Nephron progenitor cell (in vitro differentiated cells): ENCODE results near the gene ADARB2.

ENCODE experiments used
- DNase-seq: peaks from one replicate; pipeline ENCODE4 v3.0.0; 2021
- H3K27ac Mint-ChIP-seq: 2 replicates; pipeline ENCODE4 v1.8.0; 2021; ENCODE audit warnings: mild to moderate bottlenecking, moderate library complexity, mixed read lengths
- H3K27me3 Mint-ChIP-seq: 2 replicates; pipeline ENCODE4 v1.8.0; 2021; ENCODE audit warnings: mild to moderate bottlenecking, low read depth, mixed read lengths; ENCODE audit not compliant: poor library complexity
- H3K36me3 Mint-ChIP-seq: 2 replicates; pipeline ENCODE4 v1.8.0; 2021; ENCODE audit warnings: low read depth, mixed read lengths
- H3K4me1 Mint-ChIP-seq: 2 replicates; pipeline ENCODE4 v1.8.0; 2021; ENCODE audit warnings: mixed read lengths
- H3K4me3 Mint-ChIP-seq: 2 replicates; pipeline ENCODE4 v1.8.0; 2021; ENCODE audit warnings: mild to moderate bottlenecking, moderate library complexity, mixed read lengths
- H3K9me3 Mint-ChIP-seq: 2 replicates; pipeline ENCODE4 v1.8.0; 2021; ENCODE audit warnings: mild to moderate bottlenecking, moderate library complexity, mixed read lengths
- TF ChIP-seq, protein P1 (sequence below): fragments of 200-600 bp; sonication (generic); IDR thresholded peaks from 2 replicates; pipeline ENCODE4 v1.5.0; 2021; ENCODE audit warnings: antibody characterized with exemption

The ADARB2 gene

DNA sequence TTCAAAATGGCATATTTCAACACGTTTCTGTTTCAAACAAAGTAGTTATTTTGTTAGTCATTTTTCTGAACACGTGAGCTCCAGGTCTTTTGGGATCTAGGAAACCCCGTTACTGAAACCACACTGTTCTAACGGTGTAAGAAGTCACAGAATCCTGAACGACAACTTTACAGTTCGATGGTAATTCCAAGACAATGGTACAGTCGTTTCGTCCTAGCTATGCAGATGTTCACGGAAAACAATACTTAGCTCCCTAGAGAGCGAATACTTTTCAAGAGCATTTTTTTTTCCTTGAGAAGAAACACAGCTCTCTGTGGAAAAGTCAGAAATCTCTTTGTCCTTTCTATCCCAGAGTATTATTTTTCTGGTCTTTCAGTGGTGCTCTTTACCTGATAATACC lies 254.1 kb downstream of the ADARB2 start:
- peaks cover 3% of the 10 kb centered on the region for H3K36me3 Mint-ChIP-seq
- peaks cover 18% of the 10 kb centered on the region for H3K9me3 Mint-ChIP-seq
- H3K27ac Mint-ChIP-seq = no peak overlapping the region
- DNase-seq = no peak
- peaks cover 8% of the 10 kb centered on the region for H3K4me1 Mint-ChIP-seq
- H3K4me3 Mint-ChIP-seq = no peak overlapping the region
- TF ChIP-seq, protein P1, sequence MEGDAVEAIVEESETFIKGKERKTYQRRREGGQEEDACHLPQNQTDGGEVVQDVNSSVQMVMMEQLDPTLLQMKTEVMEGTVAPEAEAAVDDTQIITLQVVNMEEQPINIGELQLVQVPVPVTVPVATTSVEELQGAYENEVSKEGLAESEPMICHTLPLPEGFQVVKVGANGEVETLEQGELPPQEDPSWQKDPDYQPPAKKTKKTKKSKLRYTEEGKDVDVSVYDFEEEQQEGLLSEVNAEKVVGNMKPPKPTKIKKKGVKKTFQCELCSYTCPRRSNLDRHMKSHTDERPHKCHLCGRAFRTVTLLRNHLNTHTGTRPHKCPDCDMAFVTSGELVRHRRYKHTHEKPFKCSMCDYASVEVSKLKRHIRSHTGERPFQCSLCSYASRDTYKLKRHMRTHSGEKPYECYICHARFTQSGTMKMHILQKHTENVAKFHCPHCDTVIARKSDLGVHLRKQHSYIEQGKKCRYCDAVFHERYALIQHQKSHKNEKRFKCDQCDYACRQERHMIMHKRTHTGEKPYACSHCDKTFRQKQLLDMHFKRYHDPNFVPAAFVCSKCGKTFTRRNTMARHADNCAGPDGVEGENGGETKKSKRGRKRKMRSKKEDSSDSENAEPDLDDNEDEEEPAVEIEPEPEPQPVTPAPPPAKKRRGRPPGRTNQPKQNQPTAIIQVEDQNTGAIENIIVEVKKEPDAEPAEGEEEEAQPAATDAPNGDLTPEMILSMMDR = no peak
- H3K27me3 Mint-ChIP-seq = peaks cover 39% of the 10 kb centered on the region

DNA sequence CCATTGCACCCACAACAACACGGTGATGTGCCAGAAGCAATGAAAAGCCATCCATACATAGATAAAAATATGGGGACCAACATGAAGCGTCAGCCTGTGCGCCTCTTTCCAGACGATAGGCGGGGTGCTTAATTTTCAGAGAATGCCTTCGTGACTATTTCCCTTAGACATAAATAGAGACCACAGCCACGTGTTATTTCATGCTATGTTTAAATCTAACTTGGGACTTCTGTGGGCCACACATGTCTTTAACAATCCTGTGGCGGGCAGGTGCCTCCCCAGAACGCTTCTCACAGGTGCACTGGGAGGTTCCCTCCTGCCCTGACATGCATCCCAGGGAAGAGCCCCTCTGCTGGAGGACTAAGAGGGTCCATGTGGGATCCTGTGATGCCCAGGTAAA lies 259.7 kb downstream of the ADARB2 start:
- H3K36me3 Mint-ChIP-seq = peaks cover 8% of the 10 kb centered on the region
- no peak overlapping the region for H3K27ac Mint-ChIP-seq
- peaks cover 48% of the 10 kb centered on the region for H3K4me1 Mint-ChIP-seq
- no peak overlapping the region for H3K4me3 Mint-ChIP-seq
- no peak for DNase-seq
- peaks cover 35% of the 10 kb centered on the region for H3K9me3 Mint-ChIP-seq
- peaks cover 34% of the 10 kb centered on the region for H3K27me3 Mint-ChIP-seq
- TF ChIP-seq, protein P1 = no peak

DNA sequence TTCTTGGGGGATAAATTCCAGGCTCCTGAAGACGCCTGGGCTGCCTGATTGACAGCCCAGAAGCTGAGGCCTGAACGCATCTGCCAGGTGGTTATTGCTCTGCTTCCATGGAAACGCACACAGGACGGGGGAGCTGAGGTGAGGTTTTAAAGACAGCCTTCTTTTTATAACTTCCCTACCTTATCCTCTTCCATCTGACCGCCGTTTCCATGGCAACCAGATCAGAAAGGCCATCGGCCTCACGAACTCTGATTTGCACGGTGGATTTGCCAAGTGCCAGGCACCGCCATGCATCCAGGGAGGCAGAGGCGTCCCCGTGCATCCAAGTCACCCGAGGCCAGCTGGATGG lies 260.9 kb downstream of the ADARB2 start:
- Mint-ChIP-seq H3K27me3 (peaks cover 22% of the 10 kb centered on the region), H3K4me1 (peaks cover 58% of the 10 kb centered on the region), H3K27ac (no peak overlapping the region), H3K9me3 (peaks cover 35% of the 10 kb centered on the region), H3K4me3 (no peak overlapping the region), H3K36me3 (peaks cover 8% of the 10 kb centered on the region)
- TF ChIP-seq, protein P1 = no peak
- peak; percentile 25 for DNase-seq

DNA sequence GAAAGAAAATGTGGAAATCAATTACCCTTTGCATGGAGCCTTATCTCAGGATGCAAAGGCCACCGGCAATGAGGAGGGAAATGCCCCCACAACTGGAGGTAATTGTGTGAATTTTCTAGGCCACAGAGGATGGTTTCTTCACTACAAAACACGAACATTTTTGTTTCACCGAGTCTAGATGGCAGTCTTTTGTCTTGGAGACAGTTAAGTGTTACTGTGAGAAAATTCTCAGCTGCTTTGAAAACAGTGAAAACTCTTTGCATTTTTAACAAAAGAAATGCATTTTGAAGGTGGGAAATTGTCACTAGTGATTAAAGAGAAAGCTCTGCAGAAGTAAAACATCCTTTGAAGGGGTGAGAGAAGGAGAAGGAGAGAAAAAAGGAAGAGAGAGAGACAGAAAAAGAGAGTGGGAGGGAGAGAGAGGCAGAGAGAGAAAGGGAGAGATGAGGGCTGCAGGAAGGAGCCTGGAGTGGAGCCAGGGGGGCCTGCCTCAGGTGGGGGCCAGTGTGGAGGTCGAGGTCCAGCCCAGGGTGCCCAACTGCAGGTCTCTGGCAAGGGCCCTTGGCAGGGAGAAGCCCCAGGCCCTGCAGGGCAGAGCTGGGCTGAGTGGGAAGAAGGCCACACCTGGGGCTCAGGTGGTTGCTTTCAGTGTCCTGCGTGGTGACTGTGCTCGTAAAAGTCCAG lies 261.4 kb downstream of the ADARB2 start:
- peak overlapping the region; percentile 3 for H3K4me3 Mint-ChIP-seq
- H3K27me3 Mint-ChIP-seq = peaks cover 18% of the 10 kb centered on the region
- H3K4me1 Mint-ChIP-seq = peaks cover 58% of the 10 kb centered on the region
- H3K27ac Mint-ChIP-seq = peak overlapping the region; percentile 24
- TF ChIP-seq, protein P1 = no peak
- DNase-seq = no peak
- peaks cover 8% of the 10 kb centered on the region for H3K36me3 Mint-ChIP-seq
- H3K9me3 Mint-ChIP-seq = peaks cover 35% of the 10 kb centered on the region

DNA sequence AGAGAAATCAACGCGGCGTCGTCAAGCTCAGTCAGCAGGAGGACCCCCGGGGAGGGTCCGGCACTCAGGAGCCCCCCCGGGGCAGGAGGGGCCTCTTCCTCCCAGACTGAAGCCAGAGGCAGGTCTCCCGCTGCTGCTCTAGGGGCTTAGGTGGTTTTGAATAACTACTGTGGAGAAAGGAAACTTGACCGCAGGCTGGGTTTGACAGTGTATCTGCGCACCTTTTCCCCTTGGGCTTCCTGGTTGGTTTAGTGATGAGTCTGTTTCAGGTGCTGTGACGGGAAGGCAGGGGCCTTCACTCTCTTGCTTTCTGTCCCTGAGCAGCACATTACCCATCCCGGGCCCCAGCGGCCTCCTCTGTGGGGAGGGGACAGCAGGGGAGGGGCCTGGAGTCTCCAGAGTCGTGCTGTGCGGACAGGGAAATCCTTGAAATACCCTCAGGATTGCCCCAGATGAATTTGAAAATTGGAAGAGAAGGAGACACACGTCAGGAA lies 262.2 kb downstream of the ADARB2 start:
- H3K4me1 Mint-ChIP-seq = peaks cover 61% of the 10 kb centered on the region
- DNase-seq = no peak
- peaks cover 35% of the 10 kb centered on the region for H3K9me3 Mint-ChIP-seq
- TF ChIP-seq, protein P1 = no peak
- peak overlapping the region; percentile 3 for H3K4me3 Mint-ChIP-seq
- peaks cover 15% of the 10 kb centered on the region for H3K27me3 Mint-ChIP-seq
- H3K36me3 Mint-ChIP-seq = peaks cover 8% of the 10 kb centered on the region
- H3K27ac Mint-ChIP-seq = no peak overlapping the region
